Epithelial cell of prostate (primary cell): ENCODE data around the gene THRA.
"Not testable (repeated sequence)": the region's sequence is repeated elsewhere in the genome, so short reads cannot be mapped to it uniquely, and the experiment has no call there.

ENCODE experiments used
- DNase-seq: peaks from one replicate; pipeline ENCODE4 v3.0.0-alpha.2; 2011; ENCODE audit warnings: low read depth, low spot score
- H3K27ac ChIP-seq: fragments of 450-650 bp; 2 replicates; pipeline ENCODE4 v1.5.1; 2017; ENCODE audit warnings: mild to moderate bottlenecking

THRA gene

DNA sequence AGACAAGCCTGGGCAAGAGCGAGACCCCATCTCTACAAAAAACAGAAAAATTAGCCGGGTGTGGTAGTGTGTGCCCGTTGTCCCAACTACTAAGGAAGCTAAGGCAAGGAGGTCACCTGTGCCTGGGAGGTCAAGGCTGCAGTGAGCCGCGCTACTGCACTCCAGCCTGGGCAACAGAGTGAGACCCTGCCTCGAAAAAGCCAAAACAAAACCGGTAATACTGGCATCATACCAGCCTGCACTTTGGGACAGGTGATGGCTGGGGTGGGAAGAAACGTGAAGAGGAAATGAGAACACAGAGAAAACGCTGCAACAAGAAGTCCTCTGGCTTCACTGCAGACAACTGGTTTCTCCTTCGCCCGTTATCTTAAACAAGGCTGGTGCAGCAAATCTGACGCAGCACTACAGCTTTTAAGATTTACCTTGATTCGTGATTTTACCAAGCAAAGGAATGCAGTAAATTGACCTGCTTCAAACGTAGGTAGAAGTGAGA is 76.8 kb downstream of the THRA start:
- DNase-seq, result no peak
- H3K27ac ChIP-seq, result peak overlapping the region; percentile 89

DNA sequence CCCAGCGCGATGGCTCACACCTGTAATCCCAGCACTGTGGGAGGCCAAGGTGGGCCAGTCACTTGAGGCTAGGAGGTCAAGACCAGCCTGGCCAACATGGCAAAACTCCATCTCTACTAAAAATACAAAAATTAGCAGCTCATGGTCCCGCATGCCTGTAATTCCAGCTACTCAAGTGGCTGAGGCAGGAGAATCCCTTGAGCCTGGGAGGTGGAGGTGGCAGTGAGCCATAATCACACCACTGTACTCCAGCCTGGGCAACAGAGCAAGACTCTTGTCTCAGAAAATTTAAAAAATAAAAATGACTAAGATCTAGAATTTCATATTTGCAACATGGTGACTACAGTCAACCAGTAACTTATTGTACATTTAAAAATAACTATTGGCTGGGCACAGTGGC is 80.4 kb downstream of the THRA start:
- DNase-seq, H3K27ac ChIP-seq: not testable (repeated sequence)
